Testis (tissue), 3 donors: Measurements from ENCODE around the gene BMP6. TPM values are rescaled to one million over a fixed set of nuclear protein-coding genes. Genes with fewer than 3 reads are reported as not detected.

ENCODE experiments used
- DNase-seq: peaks from one replicate; pipeline ENCODE4 v3.0.0-alpha.2; 2019
- H3K27ac ChIP-seq, 2 donors: fragments of 200-600 bp; sonication (generic); one replicate each; pipeline ENCODE4 v1.5.1; 2019
- H3K27me3 ChIP-seq: fragments of 200-600 bp; sonication (generic); one replicate; pipeline ENCODE4 v1.5.1; 2019
- H3K36me3 ChIP-seq: fragments of 200-600 bp; sonication (generic); one replicate; pipeline ENCODE4 v1.5.1; 2017; ENCODE audit warnings: low read depth; ENCODE audit errors: missing control alignments
- H3K4me1 ChIP-seq: fragments of 200-600 bp; sonication (generic); one replicate; pipeline ENCODE4 v1.5.1; 2019
- H3K4me3 ChIP-seq, 2 donors: fragments of 200-600 bp; sonication (generic); one replicate each; pipeline ENCODE4 v1.5.1; 2017 to 2019
- H3K9me3 ChIP-seq: fragments of 200-600 bp; sonication (generic); one replicate; pipeline ENCODE4 v1.5.1; 2017
- POLR2A ChIP-seq: fragments of 450-650 bp; IDR thresholded peaks from one replicate; pipeline ENCODE4 v1.6.1; 2017; ENCODE audit warnings: antibody characterized with exemption, mild to moderate bottlenecking, moderate library complexity
- WGBS, 2 donors: methylation state at CpG; one replicate each; pipeline ENCODE4 v1.1.5; 2018; 5-methylcytosine and 5-hydroxymethylcytosine counted together
- intact Hi-C: fragments of 100-400 bp; cut with DNase I; formaldehyde crosslinking; loops from one replicate; pipeline ENCODE4 v1.15.1; 2023; ENCODE audit warnings: low total_unique reads
- polyA plus RNA-seq: library from polyadenylated mRNA; stranded (reverse); fragments of 350-450 nt; fragmentation: Illumina TruSeq; extraction: RNeasy Lipid Tissue Mini Kit (QIAGEN cat#74804); gene quantifications from one replicate; pipeline ENCODE4 v1.2.3, GENCODE V29; 2014; ENCODE audit warnings: low read depth, low replicate concordance; ENCODE audit not compliant: insufficient read depth
- total RNA-seq, 2 donors: library from RNA; depleted of rRNA; stranded (reverse); fragments of >200 nt; gene quantifications; one replicate each; pipeline ENCODE4 v1.2.3, GENCODE V29; 2016
- TF ChIP-seq, protein P1 (sequence below), 3 experiments: fragments of 450-650 bp in 2 of 3; fragments of 200-600 bp in 1 of 3; sonication (generic) in 1 of 3; IDR thresholded peaks; one replicate each; pipeline ENCODE4 v1.5.1; 2016 to 2019; ENCODE audit warnings: antibody characterized with exemption in 3 of 3, mild to moderate bottlenecking in 2 of 3, moderate library complexity in 1 of 3

The BMP6 gene
- total and polyA plus RNA-seq, 3 donors from 2014 or later, result 6.2 to 13.6 (median 11.4) TPM

DNA sequence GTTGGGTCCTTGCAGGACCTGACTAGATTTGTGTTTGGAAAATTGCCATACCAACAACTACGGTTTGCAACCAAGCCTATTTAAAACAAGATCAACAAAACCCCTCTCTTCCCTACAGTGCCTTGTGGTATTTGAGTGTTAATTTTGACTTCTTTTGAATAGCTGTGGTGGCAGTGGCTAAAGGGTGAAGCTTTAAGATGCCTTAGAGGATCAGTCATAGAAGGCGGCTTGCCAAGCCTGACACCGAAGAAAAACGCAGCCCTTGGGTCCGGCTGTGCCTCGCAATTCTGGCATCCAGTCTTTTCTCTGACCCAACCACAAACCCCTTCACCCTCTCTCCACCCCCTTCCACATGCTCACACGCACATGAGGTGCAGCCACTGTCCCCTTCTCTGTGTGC, 32.6 kb downstream of the BMP6 start:
- TF ChIP-seq POLR2A, result no peak
- TF ChIP-seq, protein P1, sequence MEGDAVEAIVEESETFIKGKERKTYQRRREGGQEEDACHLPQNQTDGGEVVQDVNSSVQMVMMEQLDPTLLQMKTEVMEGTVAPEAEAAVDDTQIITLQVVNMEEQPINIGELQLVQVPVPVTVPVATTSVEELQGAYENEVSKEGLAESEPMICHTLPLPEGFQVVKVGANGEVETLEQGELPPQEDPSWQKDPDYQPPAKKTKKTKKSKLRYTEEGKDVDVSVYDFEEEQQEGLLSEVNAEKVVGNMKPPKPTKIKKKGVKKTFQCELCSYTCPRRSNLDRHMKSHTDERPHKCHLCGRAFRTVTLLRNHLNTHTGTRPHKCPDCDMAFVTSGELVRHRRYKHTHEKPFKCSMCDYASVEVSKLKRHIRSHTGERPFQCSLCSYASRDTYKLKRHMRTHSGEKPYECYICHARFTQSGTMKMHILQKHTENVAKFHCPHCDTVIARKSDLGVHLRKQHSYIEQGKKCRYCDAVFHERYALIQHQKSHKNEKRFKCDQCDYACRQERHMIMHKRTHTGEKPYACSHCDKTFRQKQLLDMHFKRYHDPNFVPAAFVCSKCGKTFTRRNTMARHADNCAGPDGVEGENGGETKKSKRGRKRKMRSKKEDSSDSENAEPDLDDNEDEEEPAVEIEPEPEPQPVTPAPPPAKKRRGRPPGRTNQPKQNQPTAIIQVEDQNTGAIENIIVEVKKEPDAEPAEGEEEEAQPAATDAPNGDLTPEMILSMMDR (IDR thresholded peaks at IDR 0.05), result no peak
- WGBS, 2 donors, result 73 to 81% methylated on average over 7 of the region's 7 CpGs
- no peak overlapping the region for H3K27ac ChIP-seq
- DNase-seq, result no peak
- H3K4me1 ChIP-seq, result no peaks in the 10 kb centered on the region
- H3K9me3 ChIP-seq, result no peaks in the 10 kb centered on the region
- no peaks in the 10 kb centered on the region for H3K27me3 ChIP-seq
- intact Hi-C loops, result no loop called here
- H3K36me3 ChIP-seq, result no peaks in the 10 kb centered on the region
- H3K4me3 ChIP-seq, result no peak overlapping the region

DNA sequence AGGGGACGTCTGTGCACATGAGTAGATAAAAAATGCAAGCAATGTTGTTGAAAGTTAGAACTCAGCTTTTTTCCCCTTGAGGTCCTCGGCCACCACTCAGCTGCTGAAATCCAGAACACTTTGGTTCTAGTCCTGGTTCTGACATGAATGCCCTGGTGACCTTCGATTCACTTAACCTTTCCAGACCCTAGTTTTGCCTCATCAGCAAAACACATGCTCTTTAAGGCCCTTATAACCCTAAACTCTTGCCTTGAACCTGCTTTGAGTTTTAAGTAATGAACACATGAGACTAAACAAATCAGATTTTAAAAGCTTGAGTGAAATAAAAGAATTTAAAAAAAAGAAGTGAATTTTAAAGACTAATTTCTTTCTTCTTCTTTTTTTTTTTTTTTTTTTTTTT, 33.4 kb downstream of the BMP6 start:
- WGBS, 2 donors, result 76 to 78% methylated on average over 3 of the region's 3 CpGs
- intact Hi-C loops, result no loop called here
- no peaks in the 10 kb centered on the region for H3K9me3 ChIP-seq
- no peaks in the 10 kb centered on the region for H3K4me1 ChIP-seq
- H3K27ac ChIP-seq, result no peak overlapping the region
- H3K36me3 ChIP-seq, result no peaks in the 10 kb centered on the region
- no peak overlapping the region for H3K4me3 ChIP-seq
- no peak for DNase-seq
- H3K27me3 ChIP-seq, result no peaks in the 10 kb centered on the region
- TF ChIP-seq, protein P1 (IDR thresholded peaks at IDR 0.05), result no peak
- TF ChIP-seq POLR2A, result no peak

DNA sequence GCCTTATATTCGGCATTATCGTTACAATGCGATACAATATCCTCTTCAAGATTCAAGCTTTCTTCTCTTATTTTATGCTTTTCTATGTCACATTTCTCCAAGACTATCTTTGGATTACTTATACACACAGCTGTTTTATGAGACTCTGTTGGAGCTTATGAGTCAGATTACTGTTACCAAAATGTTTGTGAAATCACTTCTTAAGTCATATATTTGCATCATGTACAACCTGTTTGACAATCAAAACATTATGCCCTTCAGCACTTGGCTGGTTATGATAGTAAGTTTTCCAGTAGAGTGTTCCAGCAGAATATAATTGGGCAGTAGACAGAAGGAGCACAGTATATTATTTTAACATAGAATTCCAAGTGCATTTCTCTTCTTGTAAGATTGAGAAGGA, 35.2 kb downstream of the BMP6 start:
- Histone ChIP-seq H3K27me3 (no peaks in the 10 kb centered on the region), H3K4me3 (no peak overlapping the region), H3K36me3 (no peaks in the 10 kb centered on the region), H3K4me1 (no peaks in the 10 kb centered on the region), H3K27ac (no peak overlapping the region), H3K9me3 (no peaks in the 10 kb centered on the region)
- no peak for DNase-seq
- intact Hi-C loops, result no loop called here
- TF ChIP-seq, protein P1 (IDR thresholded peaks at IDR 0.05), result no peak
- TF ChIP-seq POLR2A, result no peak
- WGBS, 2 donors, result 89 to 96% methylated on average over 3 of the region's 3 CpGs

DNA sequence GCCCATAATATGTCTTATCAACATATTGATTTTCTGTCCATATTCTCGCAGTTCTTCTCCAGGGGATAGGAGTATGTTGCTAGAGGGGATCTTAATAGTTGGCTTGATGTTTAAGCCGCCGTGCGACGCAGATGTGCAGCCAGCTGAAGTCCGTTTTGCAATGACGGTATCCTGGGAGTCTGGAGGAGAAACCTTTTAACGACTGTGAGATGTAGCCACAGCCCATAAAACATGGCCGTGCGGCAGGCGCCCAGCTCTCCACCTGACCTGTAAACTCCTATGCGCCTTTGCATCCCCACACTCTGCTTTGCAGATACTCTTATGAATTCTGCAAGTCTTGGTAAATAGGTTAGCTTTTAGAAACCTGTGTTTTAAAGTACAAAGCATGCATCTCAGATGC, 36.9 kb downstream of the BMP6 start:
- TF ChIP-seq, protein P1 (IDR thresholded peaks at IDR 0.05), result no peak
- TF ChIP-seq POLR2A, result no peak
- H3K27ac ChIP-seq, result no peak overlapping the region
- intact Hi-C loops, result no loop called here
- 84 to 85% methylated on average over 12 of the region's 12 CpGs for WGBS, 2 donors
- no peaks in the 10 kb centered on the region for H3K4me1 ChIP-seq
- no peaks in the 10 kb centered on the region for H3K36me3 ChIP-seq
- H3K27me3 ChIP-seq, result no peaks in the 10 kb centered on the region
- DNase-seq, result no peak
- H3K4me3 ChIP-seq, result no peak overlapping the region
- H3K9me3 ChIP-seq, result no peaks in the 10 kb centered on the region

DNA sequence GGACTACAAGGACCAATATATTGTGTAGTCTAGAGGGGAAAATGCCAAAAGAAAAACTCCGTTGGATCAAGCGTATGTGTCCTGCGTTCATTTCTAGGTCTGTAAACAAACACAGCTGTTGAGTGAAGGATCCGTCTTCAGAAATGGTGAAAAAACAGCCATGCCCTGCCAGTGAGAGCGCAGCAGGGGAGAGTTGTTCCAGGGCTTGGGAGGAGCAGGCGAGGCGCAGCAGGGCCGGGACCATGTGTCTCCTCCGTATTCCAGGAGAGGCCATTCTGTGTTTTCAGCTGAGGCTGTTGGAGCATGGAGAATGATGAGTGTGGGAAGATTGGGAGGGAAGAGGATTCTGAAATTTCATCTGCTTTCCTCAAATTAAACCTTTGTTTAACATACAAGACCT, 38.0 kb downstream of the BMP6 start:
- intact Hi-C loops, result no loop called here
- H3K9me3 ChIP-seq, result no peaks in the 10 kb centered on the region
- TF ChIP-seq, protein P1 (IDR thresholded peaks at IDR 0.05), result no peak
- no peak for TF ChIP-seq POLR2A
- H3K4me1 ChIP-seq, result no peaks in the 10 kb centered on the region
- no peak for DNase-seq
- H3K27me3 ChIP-seq, result no peaks in the 10 kb centered on the region
- no peak overlapping the region for H3K4me3 ChIP-seq
- 57 to 60% methylated on average over 9 of the region's 9 CpGs for WGBS, 2 donors
- no peak overlapping the region for H3K27ac ChIP-seq
- no peaks in the 10 kb centered on the region for H3K36me3 ChIP-seq
